ENCODE measurements around the gene CENPL. TPM values are rescaled to one million over a fixed set of nuclear protein-coding genes. Genes with fewer than 3 reads are reported as not detected.

Gene CENPL
- total and polyA plus RNA-seq, 9 of the 15 experiments (the other 6 are each of a cell fraction or from before 2014, with no cell fraction given) = 33.0 to 52.7 (median 39.7) TPM

GRCh38 chr1:173862769-173863223 lies 38.1 kb upstream of the CENPL start (continued):
- no peak for TF ChIP-seq ZSCAN32 (CRISPR knock-in tag; IDR thresholded peaks at IDR 0.05)
- no peak for TF ChIP-seq ZNF75A (CRISPR knock-in tag; IDR thresholded peaks at IDR 0.05)
- no peak for TF ChIP-seq ARID3A (IDR thresholded peaks at IDR 0.05; ENCODE audit: borderline replicate concordance, low read depth, low read length)
- no peak for TF ChIP-seq ELK1 (CRISPR knock-in tag; IDR thresholded peaks at IDR 0.05)
- no peak for TF ChIP-seq HMG20A (CRISPR knock-in tag; conservative IDR thresholded peaks at IDR 0.05)
- no peak for TF ChIP-seq NCOR1 (IDR thresholded peaks at IDR 0.05)
- peak; percentile 58 for TF ChIP-seq POLR2AphosphoS2 (IDR thresholded peaks at IDR 0.05; ENCODE audit: low read length)
- TF ChIP-seq MTA3 (IDR thresholded peaks at IDR 0.05; ENCODE audit: borderline replicate concordance) = no peak
- no peak for TF ChIP-seq TFE3 (CRISPR knock-in tag; IDR thresholded peaks at IDR 0.05)
- TF ChIP-seq MYC (IDR thresholded peaks at IDR 0.05; ENCODE audit: low read depth, low read length) = no peak
- TF ChIP-seq MYC (CRISPR knock-in tag; IDR thresholded peaks at IDR 0.05; ENCODE audit: borderline replicate concordance, low read depth) = no peak
- TF ChIP-seq ZNF511 (CRISPR knock-in tag; IDR thresholded peaks at IDR 0.05) = no peak
- no peak for TF ChIP-seq HMGXB4 (CRISPR knock-in tag; IDR thresholded peaks at IDR 0.05)
- TF ChIP-seq HMBOX1 (IDR thresholded peaks at IDR 0.05) = no peak
- TF ChIP-seq POU5F1 (IDR thresholded peaks at IDR 0.05; ENCODE audit: borderline replicate concordance, low read depth, low read length, partially characterized antibody) = no peak
- TF ChIP-seq NFATC3 (IDR thresholded peaks at IDR 0.05) = no peak
- no peak for TF ChIP-seq UBTF (IDR thresholded peaks at IDR 0.05; ENCODE audit: borderline replicate concordance in 1 of 2, low read depth in 2 of 2, low read length in 2 of 2)
